SH-SY5Y (cell line): ENCODE results near the gene PRR7.

Source experiments
- GATA2 ChIP-seq: IDR thresholded peaks from 2 replicates; pipeline ENCODE4 v1.6.1; 2011; ENCODE audit warnings: mild to moderate bottlenecking, low read depth, low read length
- GATA3 ChIP-seq: IDR thresholded peaks from 2 replicates; pipeline ENCODE4 v1.6.1; 2011; ENCODE audit warnings: low read depth, mild to moderate bottlenecking, low read length, moderate library complexity

GRCh38 chr5:177473443-177474001, 26.9 kb downstream of the PRR7 start, which contains the start of gene DBN1:
- TF ChIP-seq GATA2: no peak
- no peak for TF ChIP-seq GATA3
